Nephron (organoid): ENCODE data around the gene REPS1.

Experiments used
- H3K27ac Mint-ChIP-seq, 3 experiments: 2 replicates each; pipeline ENCODE4 v1.8.0; 2020; ENCODE audit warnings: mixed read lengths in 3 of 3, mild to moderate bottlenecking in 2 of 3, moderate library complexity in 1 of 3
- H3K27me3 Mint-ChIP-seq: 2 replicates; pipeline ENCODE4 v1.8.0; 2021; ENCODE audit warnings: low read depth, mild to moderate bottlenecking, moderate library complexity, mixed read lengths
- H3K36me3 Mint-ChIP-seq: 2 replicates; pipeline ENCODE4 v1.8.0; 2020; ENCODE audit warnings: low read depth, mixed read lengths
- H3K4me1 Mint-ChIP-seq: 2 replicates; pipeline ENCODE4 v1.8.0; 2020; ENCODE audit warnings: mixed read lengths
- H3K4me3 Mint-ChIP-seq, 3 experiments: 2 replicates each; pipeline ENCODE4 v1.8.0; 2020; ENCODE audit warnings: mild to moderate bottlenecking in 3 of 3, mixed read lengths in 3 of 3, moderate library complexity in 2 of 3
- H3K9me3 Mint-ChIP-seq: 2 replicates; pipeline ENCODE4 v1.8.0; 2020; ENCODE audit warnings: mixed read lengths
- TF ChIP-seq, protein P1 (sequence below), 3 experiments: fragments of 200-600 bp; sonication (generic); IDR thresholded peaks; one replicate each; pipeline ENCODE4 v1.5.0; 2021; ENCODE audit warnings: antibody characterized with exemption in 3 of 3; ENCODE audit not compliant: unreplicated experiment in 3 of 3

REPS1 gene

GRCh38 chr6:138977242-138977641 lies 10.8 kb downstream of the REPS1 start:
- no peaks in the 10 kb centered on the region for H3K36me3 Mint-ChIP-seq
- TF ChIP-seq, protein P1, sequence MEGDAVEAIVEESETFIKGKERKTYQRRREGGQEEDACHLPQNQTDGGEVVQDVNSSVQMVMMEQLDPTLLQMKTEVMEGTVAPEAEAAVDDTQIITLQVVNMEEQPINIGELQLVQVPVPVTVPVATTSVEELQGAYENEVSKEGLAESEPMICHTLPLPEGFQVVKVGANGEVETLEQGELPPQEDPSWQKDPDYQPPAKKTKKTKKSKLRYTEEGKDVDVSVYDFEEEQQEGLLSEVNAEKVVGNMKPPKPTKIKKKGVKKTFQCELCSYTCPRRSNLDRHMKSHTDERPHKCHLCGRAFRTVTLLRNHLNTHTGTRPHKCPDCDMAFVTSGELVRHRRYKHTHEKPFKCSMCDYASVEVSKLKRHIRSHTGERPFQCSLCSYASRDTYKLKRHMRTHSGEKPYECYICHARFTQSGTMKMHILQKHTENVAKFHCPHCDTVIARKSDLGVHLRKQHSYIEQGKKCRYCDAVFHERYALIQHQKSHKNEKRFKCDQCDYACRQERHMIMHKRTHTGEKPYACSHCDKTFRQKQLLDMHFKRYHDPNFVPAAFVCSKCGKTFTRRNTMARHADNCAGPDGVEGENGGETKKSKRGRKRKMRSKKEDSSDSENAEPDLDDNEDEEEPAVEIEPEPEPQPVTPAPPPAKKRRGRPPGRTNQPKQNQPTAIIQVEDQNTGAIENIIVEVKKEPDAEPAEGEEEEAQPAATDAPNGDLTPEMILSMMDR (IDR thresholded peaks at IDR 0.05; ENCODE audit: unreplicated experiment in 3 of 3): no peak
- H3K4me3 Mint-ChIP-seq: no peak overlapping the region
- H3K27me3 Mint-ChIP-seq: no peaks in the 10 kb centered on the region
- H3K27ac Mint-ChIP-seq: no peak overlapping the region
- H3K9me3 Mint-ChIP-seq: no peaks in the 10 kb centered on the region
- peaks cover 29% of the 10 kb centered on the region for H3K4me1 Mint-ChIP-seq

DNA sequence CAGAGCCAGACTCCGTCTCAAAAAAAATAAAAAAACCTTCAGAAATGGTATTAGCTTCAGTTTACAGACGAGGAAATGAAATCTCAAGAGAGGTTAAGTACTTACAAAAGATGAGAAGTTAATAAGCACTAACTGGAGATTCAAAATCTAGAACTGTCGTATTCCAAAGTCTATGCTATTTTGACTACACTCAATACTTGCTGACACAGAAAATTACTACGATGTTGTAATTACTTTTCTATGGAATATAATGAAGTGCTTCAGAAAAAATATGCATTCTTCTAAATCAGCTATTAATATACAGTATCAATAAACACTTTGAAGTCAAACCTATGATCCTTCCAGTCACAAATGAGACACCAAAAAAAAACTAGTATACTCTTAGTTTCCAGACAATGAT lies 12.2 kb downstream of the REPS1 start:
- H3K4me3 Mint-ChIP-seq: no peak overlapping the region
- no peaks in the 10 kb centered on the region for H3K9me3 Mint-ChIP-seq
- H3K36me3 Mint-ChIP-seq: no peaks in the 10 kb centered on the region
- H3K27me3 Mint-ChIP-seq: no peaks in the 10 kb centered on the region
- peaks cover 43% of the 10 kb centered on the region for H3K4me1 Mint-ChIP-seq
- TF ChIP-seq, protein P1 (IDR thresholded peaks at IDR 0.05; ENCODE audit: unreplicated experiment in 3 of 3): no peak
- no peak overlapping the region for H3K27ac Mint-ChIP-seq

DNA sequence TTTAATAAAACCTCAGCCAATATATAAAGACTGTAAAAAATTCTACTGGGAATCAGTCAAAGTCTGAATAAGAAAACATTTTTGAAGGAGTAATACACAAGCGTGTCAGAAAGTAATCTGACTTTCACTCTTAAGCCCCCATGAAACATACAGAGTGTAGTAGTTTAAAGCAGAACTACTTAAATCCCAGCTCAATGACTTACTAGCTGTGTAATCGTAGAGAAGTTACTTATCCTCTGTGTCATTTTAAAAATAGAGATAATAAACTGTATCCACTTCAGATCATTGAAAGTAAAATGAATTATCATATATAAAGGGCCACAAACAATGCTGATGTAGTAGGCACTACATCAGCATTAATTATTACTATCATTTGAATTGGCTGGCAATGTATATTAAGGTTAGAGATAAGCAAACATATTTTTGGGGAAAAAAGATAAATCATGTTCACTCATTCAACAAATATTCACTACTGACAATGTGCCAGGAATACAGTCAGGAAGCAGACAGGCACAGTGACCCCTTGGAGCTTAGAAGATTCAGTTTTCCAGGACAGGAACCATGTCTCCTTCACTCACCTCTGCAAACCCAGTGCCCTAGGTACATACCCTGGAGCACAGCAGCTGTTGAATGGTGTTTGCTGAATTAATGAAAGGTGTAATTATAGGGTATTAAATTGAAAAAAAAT lies 14.4 kb downstream of the REPS1 start:
- Mint-ChIP-seq H3K4me3 (no peak overlapping the region), H3K4me1 (peaks cover 39% of the 10 kb centered on the region), H3K27ac (no peak overlapping the region), H3K27me3 (no peaks in the 10 kb centered on the region), H3K9me3 (no peaks in the 10 kb centered on the region), H3K36me3 (no peaks in the 10 kb centered on the region)
- TF ChIP-seq, protein P1 (IDR thresholded peaks at IDR 0.05; ENCODE audit: unreplicated experiment in 3 of 3): no peak

GRCh38 chr6:138972226-138972665 lies 15.8 kb downstream of the REPS1 start:
- H3K4me3 Mint-ChIP-seq: no peak overlapping the region
- H3K27me3 Mint-ChIP-seq: no peaks in the 10 kb centered on the region
- H3K36me3 Mint-ChIP-seq: no peaks in the 10 kb centered on the region

DNA sequence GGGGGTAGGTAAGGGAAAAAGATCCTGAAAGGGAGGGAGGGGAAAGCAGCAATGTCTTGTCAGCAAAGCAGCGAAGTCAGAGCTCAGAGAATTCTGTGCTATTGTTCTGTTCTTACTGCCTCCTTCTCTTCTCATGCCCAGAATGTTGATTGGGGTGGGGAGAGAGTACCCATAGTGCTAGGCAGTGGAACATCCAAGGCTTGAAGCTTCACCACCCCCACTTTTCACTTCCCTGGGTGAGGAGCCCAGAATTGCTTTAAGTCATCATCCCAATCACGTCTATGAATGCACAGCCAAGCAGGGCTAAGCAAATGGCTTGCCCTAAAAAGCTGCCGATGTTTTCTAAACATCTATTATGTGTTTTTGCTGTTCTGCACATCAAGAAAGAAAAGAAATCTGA lies 16.5 kb downstream of the REPS1 start:
- Mint-ChIP-seq H3K27me3 (no peaks in the 10 kb centered on the region), H3K4me1 (peaks cover 44% of the 10 kb centered on the region), H3K4me3 (no peak overlapping the region), H3K36me3 (no peaks in the 10 kb centered on the region), H3K27ac (peak overlapping the region in 2 of 3 experiments; percentile 1 to 5), H3K9me3 (no peaks in the 10 kb centered on the region)
- TF ChIP-seq, protein P1 (IDR thresholded peaks at IDR 0.05; ENCODE audit: unreplicated experiment in 3 of 3): no peak

More at GRCh38 chr6:138972226-138972665, 15.8 kb downstream of the REPS1 start:
- Mint-ChIP-seq H3K4me1 (peaks cover 44% of the 10 kb centered on the region), H3K9me3 (no peaks in the 10 kb centered on the region), H3K27ac (peak overlapping the region in 2 of 3 experiments; percentile 1 to 5)
- TF ChIP-seq, protein P1 (IDR thresholded peaks at IDR 0.05; ENCODE audit: unreplicated experiment in 3 of 3): no peak

DNA sequence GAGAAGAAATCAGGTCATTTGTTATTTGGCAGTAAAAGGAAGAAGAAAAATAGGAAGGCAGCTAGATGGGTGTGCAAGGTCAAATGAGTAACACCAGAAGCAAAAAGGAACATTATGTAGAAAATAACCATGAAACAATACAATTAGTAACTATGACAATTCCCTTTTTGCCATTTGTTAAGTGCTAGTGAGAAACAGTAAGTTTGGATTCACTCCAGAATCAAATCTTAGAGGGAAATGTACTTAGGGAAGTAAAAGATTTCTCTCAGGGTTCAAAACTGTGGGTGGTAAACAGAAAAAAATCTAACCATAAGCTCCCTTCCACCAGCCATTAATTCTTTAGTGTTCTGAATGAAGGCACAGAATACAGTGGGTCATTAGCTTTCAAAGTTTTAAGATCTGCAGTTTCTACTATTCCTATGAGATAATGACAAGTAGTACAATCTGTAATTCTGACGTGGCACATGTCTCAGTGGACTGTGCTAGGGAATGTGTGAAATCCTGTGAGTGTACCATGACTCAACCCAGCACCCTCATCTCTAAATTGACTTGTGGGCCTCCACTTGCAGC lies 17.1 kb downstream of the REPS1 start:
- Mint-ChIP-seq H3K27ac (no peak overlapping the region), H3K36me3 (no peaks in the 10 kb centered on the region), H3K27me3 (no peaks in the 10 kb centered on the region), H3K9me3 (no peaks in the 10 kb centered on the region), H3K4me3 (no peak overlapping the region), H3K4me1 (peaks cover 44% of the 10 kb centered on the region)
- TF ChIP-seq, protein P1 (IDR thresholded peaks at IDR 0.05; ENCODE audit: unreplicated experiment in 3 of 3): no peak
